Body of pancreas (tissue), 4 donors: Measurements from ENCODE around the gene SAMHD1. TPM values are rescaled to one million over a fixed set of nuclear protein-coding genes. Genes with fewer than 3 reads are reported as not detected.

ENCODE experiments used
- ATAC-seq: fragments of 150-250 bp; one replicate; pipeline ENCODE4 v1.9.1; 2016
- DNase-seq, 4 donors: peaks; one replicate each; pipeline ENCODE4 v3.0.0-alpha.2; 2019
- H3K27ac ChIP-seq, 4 donors: fragments of 200-600 bp; sonication (generic); 1 replicate in 3 of 4; 2 replicates in 1 of 4; pipeline versions ENCODE4 v1.5.1 to v1.6.1; 2016 to 2019; ENCODE audit warnings: mild to moderate bottlenecking in 1 of 4, mixed read lengths in 1 of 4, moderate library complexity in 1 of 4
- H3K27me3 ChIP-seq, 2 donors: fragments of 200-600 bp; sonication (generic); one replicate each; pipeline ENCODE4 v1.6.0; 2016; ENCODE audit warnings: mild to moderate bottlenecking in 1 of 2
- H3K36me3 ChIP-seq, 2 donors: fragments of 200-600 bp; sonication (generic); replicated peaks in 1 of 2; 2 replicates each; pipeline ENCODE4 v1.5.1; 2016; ENCODE audit warnings: low read depth in 2 of 2; ENCODE audit not compliant: insufficient read depth in 1 of 2
- H3K4me1 ChIP-seq: fragments of 200-600 bp; sonication (generic); one replicate; pipeline ENCODE4 v1.6.0; 2016
- H3K4me3 ChIP-seq, 2 donors: fragments of 200-600 bp; sonication (generic); 1 replicate in 1 of 2; 2 replicates in 1 of 2; pipeline ENCODE4 v1.5.1; 2016 to 2019
- H3K9me3 ChIP-seq, 3 donors: fragments of 200-600 bp; sonication (generic); 1 replicate in 2 of 3; 2 replicates in 1 of 3; pipeline ENCODE4 v1.5.1; 2016
- CTCF ChIP-seq, 7 experiments: fragments of 450-650 bp in 4 of 7; fragments of 200-600 bp in 3 of 7; sonication (generic) in 3 of 7; IDR thresholded peaks; one replicate each; pipeline ENCODE4 v1.5.1; 2016 to 2019; ENCODE audit warnings: antibody characterized with exemption in 7 of 7
- POLR2A ChIP-seq, 3 donors: fragments of 450-650 bp; IDR thresholded peaks; one replicate each; pipeline ENCODE4 v1.6.1; 2016; ENCODE audit warnings: antibody characterized with exemption in 3 of 3, mild to moderate bottlenecking in 2 of 3
- WGBS, 2 donors: methylation state at CpG; one replicate each; pipeline ENCODE4 v1.1.5; 2017; 5-methylcytosine and 5-hydroxymethylcytosine counted together
- intact Hi-C: fragments of 100-400 bp; cut with DNase I; formaldehyde crosslinking; loops from one replicate; pipeline ENCODE4 v1.15.1; 2023
- total RNA-seq, 2 donors: library from RNA; depleted of rRNA; stranded (reverse); fragments of >200 nt; gene quantifications; one replicate each; pipeline ENCODE4 v1.1.0, GENCODE V29; 2016

SAMHD1 gene
- total RNA-seq, 2 donors from 2014 or later = 87.7 to 116 TPM

- Histone ChIP-seq H3K9me3 (no peaks in the 10 kb centered on the region), H3K4me3 (no peak overlapping the region), H3K36me3 (no peaks in the 10 kb centered on the region), H3K27ac (no peak overlapping the region), H3K4me1 (peaks cover 37% of the 10 kb centered on the region), H3K27me3 (no peaks in the 10 kb centered on the region)
- no peak for DNase-seq
- intact Hi-C loops = no loop called here
- ATAC-seq = no peak
- no peak for TF ChIP-seq POLR2A (IDR thresholded peaks at IDR 0.05)
- no peak for TF ChIP-seq CTCF (IDR thresholded peaks at IDR 0.05)
- 71 to 73% methylated on average over 14 to 17 of the region's 17 CpGs for WGBS, 2 donors
Observed at GRCh38 chr20:36856691-36857635, 94.5 kb downstream of the SAMHD1 start.

- H3K4me1 ChIP-seq = peaks cover 29% of the 10 kb centered on the region
- no peaks in the 10 kb centered on the region for H3K9me3 ChIP-seq
- intact Hi-C loops = no loop called here
- no peak overlapping the region for H3K27ac ChIP-seq
- ATAC-seq = no peak
- no peaks in the 10 kb centered on the region for H3K36me3 ChIP-seq
- TF ChIP-seq CTCF (IDR thresholded peaks at IDR 0.05) = no peak
- TF ChIP-seq POLR2A (IDR thresholded peaks at IDR 0.05) = no peak
- WGBS, 2 donors = 81 to 83% methylated on average over 3 of the region's 3 CpGs
- DNase-seq = no peak
- no peak overlapping the region for H3K4me3 ChIP-seq
- no peaks in the 10 kb centered on the region for H3K27me3 ChIP-seq
Observed at GRCh38 chr20:36856195-36856594, 95.3 kb downstream of the SAMHD1 start.

GRCh38 chr20:36855241-36855657 lies 96.3 kb downstream of the SAMHD1 start:
- no peaks in the 10 kb centered on the region for H3K36me3 ChIP-seq
- DNase-seq (no peak), ATAC-seq (no peak)
- intact Hi-C loops = no loop called here
- H3K4me3 ChIP-seq = no peak overlapping the region
- TF ChIP-seq POLR2A (IDR thresholded peaks at IDR 0.05) (no peak), CTCF (IDR thresholded peaks at IDR 0.05) (no peak)
- H3K9me3 ChIP-seq = no peaks in the 10 kb centered on the region
- WGBS, 2 donors = 69 to 78% methylated on average over 2 to 7 of the region's 7 CpGs
- no peaks in the 10 kb centered on the region for H3K27me3 ChIP-seq
- H3K27ac ChIP-seq = no peak overlapping the region
- peaks cover 28% of the 10 kb centered on the region for H3K4me1 ChIP-seq

- DNase-seq = no peak
- 77 to 85% methylated on average over 16 to 20 of the region's 21 CpGs for WGBS, 2 donors
- Histone ChIP-seq H3K27ac (no peak overlapping the region), H3K27me3 (no peaks in the 10 kb centered on the region), H3K4me1 (peaks cover 21% of the 10 kb centered on the region), H3K9me3 (no peaks in the 10 kb centered on the region), H3K36me3 (no peaks in the 10 kb centered on the region), H3K4me3 (no peak overlapping the region)
- no peak for ATAC-seq
- no peak for TF ChIP-seq CTCF (IDR thresholded peaks at IDR 0.05)
- TF ChIP-seq POLR2A (IDR thresholded peaks at IDR 0.05) = no peak
- intact Hi-C loops = no loop called here
Observed at GRCh38 chr20:36854348-36855240, 96.9 kb downstream of the SAMHD1 start.
